Nephron progenitor cell (in vitro differentiated cells): ENCODE data around the gene KTN1.
A peak's percentile ranks its signal among the peaks of the same experiment; 100 is the strongest.

ENCODE experiments used
- DNase-seq: peaks from one replicate; pipeline ENCODE4 v3.0.0; 2021
- H3K27ac Mint-ChIP-seq: 2 replicates; pipeline ENCODE4 v1.8.0; 2021; ENCODE audit warnings: mild to moderate bottlenecking, moderate library complexity, mixed read lengths
- H3K27me3 Mint-ChIP-seq: 2 replicates; pipeline ENCODE4 v1.8.0; 2021; ENCODE audit warnings: mild to moderate bottlenecking, low read depth, mixed read lengths; ENCODE audit not compliant: poor library complexity
- H3K36me3 Mint-ChIP-seq: 2 replicates; pipeline ENCODE4 v1.8.0; 2021; ENCODE audit warnings: low read depth, mixed read lengths
- H3K4me1 Mint-ChIP-seq: 2 replicates; pipeline ENCODE4 v1.8.0; 2021; ENCODE audit warnings: mixed read lengths
- H3K4me3 Mint-ChIP-seq: 2 replicates; pipeline ENCODE4 v1.8.0; 2021; ENCODE audit warnings: mild to moderate bottlenecking, moderate library complexity, mixed read lengths
- H3K9me3 Mint-ChIP-seq: 2 replicates; pipeline ENCODE4 v1.8.0; 2021; ENCODE audit warnings: mild to moderate bottlenecking, moderate library complexity, mixed read lengths
- CTCF ChIP-seq: fragments of 200-600 bp; sonication (generic); IDR thresholded peaks from 2 replicates; pipeline ENCODE4 v1.5.0; 2021; ENCODE audit warnings: antibody characterized with exemption

Gene KTN1

GRCh38 chr14:55699131-55700057, 119.4 kb downstream of the KTN1 start:
- Mint-ChIP-seq H3K4me1 (no peaks in the 10 kb centered on the region), H3K27me3 (peaks cover 6% of the 10 kb centered on the region), H3K4me3 (no peak overlapping the region), H3K36me3 (peaks cover 21% of the 10 kb centered on the region), H3K9me3 (peaks cover 10% of the 10 kb centered on the region), H3K27ac (no peak overlapping the region)
- DNase-seq = no peak
- no peak for TF ChIP-seq CTCF

DNA sequence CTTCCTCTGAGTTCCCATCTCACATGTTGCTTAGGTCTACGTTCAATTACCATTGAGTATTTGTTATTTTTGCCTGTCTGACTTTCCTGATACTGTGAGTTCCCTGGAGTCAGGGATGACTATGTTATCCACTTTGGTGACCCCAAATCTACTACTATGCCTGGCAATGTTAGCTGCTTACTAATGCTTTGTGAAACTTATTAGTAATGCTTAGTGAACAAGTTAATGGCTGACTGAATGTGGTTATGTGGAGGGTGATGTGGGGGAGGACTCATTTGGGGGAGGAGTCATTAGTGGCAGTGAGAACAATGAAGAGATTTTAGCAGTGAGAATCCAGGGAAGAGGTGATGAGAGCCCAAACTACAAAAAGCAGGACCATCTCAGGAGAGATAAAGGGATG, 121.6 kb downstream of the KTN1 start:
- no peaks in the 10 kb centered on the region for H3K4me1 Mint-ChIP-seq
- peaks cover 6% of the 10 kb centered on the region for H3K27me3 Mint-ChIP-seq
- H3K4me3 Mint-ChIP-seq = no peak overlapping the region
- H3K27ac Mint-ChIP-seq = peak overlapping the region; percentile 17
- peaks cover 10% of the 10 kb centered on the region for H3K9me3 Mint-ChIP-seq
- no peak for DNase-seq
- H3K36me3 Mint-ChIP-seq = peaks cover 21% of the 10 kb centered on the region
- TF ChIP-seq CTCF = no peak

DNA sequence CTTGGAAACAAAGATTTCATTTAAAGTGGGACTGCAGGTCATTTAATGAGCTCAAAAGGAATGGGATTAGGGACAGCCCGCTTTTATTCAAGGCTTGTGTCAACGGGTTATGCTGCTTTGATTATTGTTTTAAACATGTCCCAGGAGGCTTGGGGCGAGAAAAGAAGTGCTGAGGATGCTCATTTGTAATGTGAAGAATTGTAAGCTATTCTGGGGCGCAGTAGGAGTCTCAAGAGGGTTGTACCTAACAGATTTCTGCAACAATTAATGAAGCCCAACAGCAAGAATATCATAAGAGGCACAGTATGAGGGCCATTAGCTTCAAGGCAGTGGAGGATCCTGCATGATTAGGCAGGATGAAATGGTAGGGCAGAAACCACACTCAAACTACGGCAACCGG, 122.5 kb downstream of the KTN1 start:
- H3K4me3 Mint-ChIP-seq = no peak overlapping the region
- no peak for TF ChIP-seq CTCF
- peaks cover 6% of the 10 kb centered on the region for H3K27me3 Mint-ChIP-seq
- DNase-seq = no peak
- no peaks in the 10 kb centered on the region for H3K4me1 Mint-ChIP-seq
- no peak overlapping the region for H3K27ac Mint-ChIP-seq
- H3K36me3 Mint-ChIP-seq = peaks cover 21% of the 10 kb centered on the region
- peaks cover 10% of the 10 kb centered on the region for H3K9me3 Mint-ChIP-seq

DNA sequence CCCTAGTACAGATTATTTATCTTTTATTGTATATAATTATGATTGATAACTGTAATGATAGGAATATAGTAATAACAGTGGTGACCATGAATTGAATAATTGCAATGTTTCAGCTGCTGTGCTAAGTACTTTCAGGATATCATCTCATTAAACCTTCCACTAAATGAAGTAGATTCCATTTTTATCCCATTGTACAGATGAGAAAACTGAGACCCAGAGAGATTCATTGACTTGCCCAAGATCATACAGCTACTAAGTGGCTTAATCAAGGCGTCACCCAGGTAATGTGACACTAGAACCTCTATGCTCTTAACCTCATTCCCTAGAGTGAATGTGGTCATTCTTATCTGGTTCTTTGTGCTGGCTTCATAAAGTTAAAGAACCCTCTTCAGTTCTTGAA, 124.6 kb downstream of the KTN1 start:
- Mint-ChIP-seq H3K36me3 (peaks cover 21% of the 10 kb centered on the region), H3K27me3 (peaks cover 2% of the 10 kb centered on the region), H3K4me3 (no peak overlapping the region), H3K27ac (no peak overlapping the region), H3K4me1 (no peaks in the 10 kb centered on the region), H3K9me3 (peaks cover 10% of the 10 kb centered on the region)
- no peak for TF ChIP-seq CTCF
- DNase-seq = no peak

DNA sequence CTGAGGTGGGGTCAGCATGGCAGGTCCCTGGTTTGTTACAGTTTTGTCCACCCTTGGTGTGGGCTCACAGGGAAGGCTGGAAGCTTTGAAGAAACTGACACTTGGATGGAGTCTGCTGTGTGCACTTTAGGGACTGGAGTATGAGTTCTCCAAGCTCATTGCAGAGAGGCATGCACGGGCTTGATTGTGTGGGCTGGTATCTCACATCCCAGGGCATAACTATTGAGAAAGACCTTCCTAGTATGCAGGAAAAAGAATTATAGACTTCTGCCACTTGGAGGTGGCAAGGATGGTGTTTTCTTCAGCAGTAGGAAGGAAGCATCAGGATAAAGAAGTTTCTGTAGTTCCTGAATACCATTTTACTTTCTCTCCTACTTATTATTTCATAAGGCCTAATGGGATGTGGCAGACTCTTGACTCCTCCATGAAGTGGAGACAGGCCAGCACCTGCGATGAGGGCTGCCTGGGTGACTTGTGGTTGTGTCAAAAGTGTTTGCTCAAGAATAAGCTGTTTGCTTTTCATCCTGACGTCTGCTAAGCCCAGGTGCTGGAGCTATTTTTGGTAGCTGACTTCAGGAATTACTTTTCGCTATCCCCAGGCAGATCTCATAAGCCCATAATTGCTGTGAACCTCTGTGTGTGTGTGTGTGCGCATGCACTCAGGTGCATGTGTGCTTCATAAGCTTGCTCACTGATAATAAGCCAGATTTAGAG, 125.8 kb downstream of the KTN1 start:
- Mint-ChIP-seq H3K36me3 (peaks cover 12% of the 10 kb centered on the region), H3K4me3 (no peak overlapping the region), H3K9me3 (peaks cover 9% of the 10 kb centered on the region), H3K27ac (no peak overlapping the region), H3K27me3 (no peaks in the 10 kb centered on the region), H3K4me1 (no peaks in the 10 kb centered on the region)
- no peak for DNase-seq
- TF ChIP-seq CTCF = no peak
